HG03280 (cell line): ENCODE measurements around the gene LYSMD2.
"Not testable (repeated sequence)": the region's sequence is repeated elsewhere in the genome, so short reads cannot be mapped to it uniquely, and the experiment has no call there.

Experiments
- ATAC-seq: cut with Tn5 transposase; IDR thresholded peaks from one replicate; pipeline ENCODE4 v1.9.1; 2021; ENCODE audit warnings: mild to moderate bottlenecking, moderate library complexity; ENCODE audit not compliant: unreplicated experiment

Gene LYSMD2

DNA sequence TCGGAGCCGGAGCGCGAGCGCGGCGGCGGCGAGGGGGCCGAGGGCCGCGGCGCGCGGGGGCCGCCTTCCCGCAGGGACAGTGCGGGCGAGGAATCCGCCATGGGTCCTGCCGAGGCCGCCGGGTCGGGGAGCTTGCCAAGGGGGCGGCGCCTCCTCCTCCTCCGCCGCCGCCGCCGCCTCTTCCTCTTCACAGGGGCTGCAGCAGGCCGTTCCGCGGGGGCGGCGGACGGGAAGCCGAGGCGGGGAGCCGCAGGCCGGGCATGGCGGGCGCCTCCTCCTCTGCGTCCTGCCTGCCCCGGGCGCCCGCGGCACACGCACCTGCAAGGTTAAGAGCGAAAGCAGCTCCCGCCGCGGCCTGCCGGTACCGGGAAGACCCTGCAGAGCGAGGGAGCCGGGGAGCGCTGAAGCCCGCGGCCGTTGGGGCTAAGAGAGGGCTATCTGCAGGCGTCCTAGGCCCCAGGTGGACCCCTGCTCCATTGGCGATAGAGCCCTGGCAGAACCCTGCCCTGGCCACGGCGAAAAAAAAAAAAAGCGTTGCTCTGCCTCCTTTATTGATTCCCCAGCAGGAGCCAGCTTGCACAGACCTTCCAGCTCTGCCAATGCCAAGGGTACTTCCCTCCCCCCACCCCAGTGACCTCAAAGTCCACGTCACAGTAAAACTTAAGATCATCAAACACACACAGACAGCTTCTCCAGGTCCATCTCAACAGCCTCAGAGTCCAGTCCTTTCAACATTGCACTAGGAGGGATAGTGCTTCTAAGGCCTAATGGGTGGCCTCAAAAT is at the start of gene LYSMD2:
TSS of gene LYSMD2 (minus strand) at position 134 of the 784 bp plus-strand sequence. CDS start at position 101, 33 bp downstream.
- ATAC-seq = peak; percentile 53

- ATAC-seq = not testable (repeated sequence)
These were observed 49.7 kb upstream of the LYSMD2 start for GRCh38 chr15:51787130-51787529.

DNA sequence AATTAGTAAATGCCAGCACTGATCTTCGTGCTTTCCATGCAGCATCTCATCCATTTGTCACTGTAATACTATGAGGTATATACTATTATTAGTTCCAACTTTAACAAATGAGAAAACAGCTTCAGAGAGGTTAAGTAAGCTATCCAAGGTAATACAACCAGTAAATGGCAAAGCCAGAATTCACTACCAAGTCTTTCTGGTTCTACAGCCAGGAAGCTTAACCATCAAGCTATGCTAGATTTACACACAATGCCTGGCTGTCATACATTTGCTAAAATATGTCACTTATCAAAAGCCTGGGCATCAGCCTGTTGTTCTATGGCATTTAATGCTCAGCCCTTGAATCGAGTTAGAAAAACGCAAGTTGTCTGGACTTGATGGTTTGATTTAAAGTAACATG is 46.5 kb upstream of the LYSMD2 start:
- ATAC-seq = no peak

GRCh38 chr15:51782357-51782896 is 45.0 kb upstream of the LYSMD2 start:
- ATAC-seq = no peak

GRCh38 chr15:51781506-51781905 is 44.1 kb upstream of the LYSMD2 start:
- ATAC-seq = no peak

DNA sequence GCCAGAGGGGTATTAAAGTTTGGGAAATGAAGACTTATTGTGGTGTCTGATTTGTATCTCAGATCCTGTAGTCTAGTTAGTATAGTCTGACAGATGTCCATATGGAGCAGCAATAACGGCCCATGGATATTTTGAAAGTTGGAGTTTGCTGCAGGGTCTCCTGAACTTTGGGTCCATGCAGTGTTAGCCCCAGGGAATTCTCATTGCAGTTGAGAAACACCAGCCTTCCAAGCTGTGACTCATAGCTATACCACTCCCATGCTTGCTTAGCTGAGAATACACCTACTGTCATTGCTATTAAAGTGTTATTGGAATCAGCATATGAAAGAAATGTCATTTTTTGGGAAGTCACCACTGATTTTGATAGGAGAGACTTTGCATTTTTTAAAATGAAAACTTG is 43.2 kb upstream of the LYSMD2 start:
- no peak for ATAC-seq

DNA sequence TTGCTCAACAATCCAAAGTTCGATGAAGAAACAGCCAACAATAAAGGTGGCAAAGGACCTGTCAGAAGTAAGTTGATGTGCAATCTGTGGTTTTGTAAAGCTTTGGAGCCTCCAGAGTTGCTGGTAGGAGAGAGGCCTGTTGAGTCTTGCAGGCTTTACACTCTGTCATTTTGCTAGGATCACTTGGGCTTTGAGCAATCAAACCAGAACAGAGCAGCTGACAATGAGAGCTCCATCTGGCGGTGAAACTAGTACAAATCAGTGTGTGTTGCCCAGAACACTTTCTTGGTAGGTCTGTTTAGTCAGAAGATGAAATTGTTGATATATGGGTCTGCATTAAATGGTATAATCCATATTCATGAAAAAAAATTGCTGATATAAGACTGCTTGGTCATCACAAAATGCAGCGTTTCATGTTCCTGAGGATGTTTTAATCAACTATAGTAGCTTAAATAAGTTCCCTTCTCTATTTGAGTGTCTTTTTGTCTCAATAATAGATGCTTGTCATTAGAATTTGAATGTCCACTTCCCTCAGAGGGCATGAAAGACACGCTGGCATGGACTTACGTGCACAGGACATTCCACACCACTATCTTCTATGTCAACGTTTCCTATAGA is 39.6 kb upstream of the LYSMD2 start:
- no peak for ATAC-seq

DNA sequence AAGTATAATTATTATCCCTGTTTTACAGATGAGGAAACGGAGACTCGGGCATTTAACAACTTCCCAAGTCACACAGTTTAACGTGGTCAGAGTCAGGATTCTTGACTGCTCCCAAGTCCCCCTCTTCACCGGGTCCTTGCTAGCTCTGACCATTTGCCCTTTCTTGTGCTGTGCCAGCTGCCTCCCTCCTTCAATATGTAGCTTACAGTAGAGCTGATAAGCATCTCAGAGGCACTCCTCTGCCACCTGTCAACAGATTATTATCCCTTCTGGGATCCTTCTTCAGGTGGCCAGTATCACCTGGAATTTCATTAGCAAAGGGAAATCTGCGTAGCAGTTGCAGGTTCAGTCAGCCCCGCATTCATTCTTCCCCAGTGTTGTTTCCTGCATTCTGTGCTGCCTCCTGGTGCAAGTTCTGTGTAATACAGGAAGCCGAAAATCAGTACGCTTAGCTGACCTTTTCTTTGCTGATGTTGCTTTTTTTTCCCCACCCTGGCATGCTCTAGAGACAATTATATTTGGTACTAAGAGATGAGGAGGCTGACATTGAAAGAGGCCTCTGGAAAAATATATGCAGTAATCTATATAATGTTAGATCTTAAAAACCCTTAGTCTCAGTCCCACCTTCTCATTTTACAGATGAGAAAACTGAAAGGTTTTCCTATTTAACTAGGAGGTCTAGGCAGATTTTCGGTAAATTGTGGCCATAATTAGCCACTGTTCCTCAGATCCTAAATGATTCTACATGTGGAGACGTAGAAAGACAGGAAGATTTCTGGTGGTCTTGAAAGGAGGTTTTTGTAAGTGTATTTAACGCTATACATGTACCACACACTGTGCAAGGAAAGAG is 38.7 kb upstream of the LYSMD2 start:
- ATAC-seq = peak; percentile 66

GRCh38 chr15:51774916-51775315 is 37.5 kb upstream of the LYSMD2 start:
- ATAC-seq = no peak

DNA sequence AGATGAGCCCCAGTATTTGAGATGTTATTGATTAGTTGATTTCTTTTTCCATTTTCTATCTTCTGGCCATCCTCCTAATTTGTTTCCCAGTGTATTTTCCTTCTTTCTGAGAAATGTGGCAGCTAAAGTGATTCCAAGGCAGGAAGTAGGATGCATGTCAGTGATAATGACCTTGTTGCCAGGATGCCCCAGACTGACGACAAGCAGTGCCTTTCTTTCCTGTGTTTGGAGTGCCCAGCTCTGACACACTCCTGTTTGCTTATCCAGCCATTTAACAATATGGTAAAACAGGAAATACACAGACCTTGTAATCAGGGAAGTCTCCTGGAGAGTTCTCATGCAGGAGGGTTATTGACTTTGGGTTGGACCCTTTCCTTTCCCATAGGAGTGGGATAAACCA is 34.3 kb upstream of the LYSMD2 start:
- no peak for ATAC-seq

GRCh38 chr15:51770902-51771301 is 33.4 kb upstream of the LYSMD2 start:
- no peak for ATAC-seq

GRCh38 chr15:51768018-51768417 is 30.6 kb upstream of the LYSMD2 start:
- ATAC-seq = no peak

- ATAC-seq = no peak
These were observed 28.9 kb upstream of the LYSMD2 start for GRCh38 chr15:51766341-51766740.

GRCh38 chr15:51765751-51766150 is 28.3 kb upstream of the LYSMD2 start:
- ATAC-seq = no peak

- ATAC-seq = no peak
These were observed 23.4 kb upstream of the LYSMD2 start for GRCh38 chr15:51760805-51761204.

- ATAC-seq = no peak
These were observed 22.2 kb upstream of the LYSMD2 start for GRCh38 chr15:51759557-51760070.

DNA sequence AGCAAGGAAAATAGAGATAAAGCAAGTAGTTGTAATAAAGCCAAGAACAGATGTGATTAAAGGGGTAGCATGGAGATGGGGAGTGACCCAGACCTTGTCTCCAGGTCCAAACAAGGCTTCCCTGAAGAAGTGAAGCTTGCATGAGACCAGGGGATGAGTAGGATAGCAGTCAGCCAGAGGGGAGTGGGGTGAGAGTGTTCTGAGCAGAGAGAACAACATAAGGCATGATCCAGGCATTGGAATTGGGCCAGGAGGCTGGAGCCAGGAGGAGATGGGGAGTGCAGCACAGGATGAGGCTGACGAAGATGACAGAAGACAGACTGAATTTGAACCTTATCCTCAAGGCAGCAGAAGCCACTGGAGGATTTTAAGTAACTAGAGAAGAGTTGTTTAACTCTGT is 21.2 kb upstream of the LYSMD2 start:
- no peak for ATAC-seq

- no peak for ATAC-seq
These were observed 20.0 kb upstream of the LYSMD2 start for GRCh38 chr15:51757450-51757849.

DNA sequence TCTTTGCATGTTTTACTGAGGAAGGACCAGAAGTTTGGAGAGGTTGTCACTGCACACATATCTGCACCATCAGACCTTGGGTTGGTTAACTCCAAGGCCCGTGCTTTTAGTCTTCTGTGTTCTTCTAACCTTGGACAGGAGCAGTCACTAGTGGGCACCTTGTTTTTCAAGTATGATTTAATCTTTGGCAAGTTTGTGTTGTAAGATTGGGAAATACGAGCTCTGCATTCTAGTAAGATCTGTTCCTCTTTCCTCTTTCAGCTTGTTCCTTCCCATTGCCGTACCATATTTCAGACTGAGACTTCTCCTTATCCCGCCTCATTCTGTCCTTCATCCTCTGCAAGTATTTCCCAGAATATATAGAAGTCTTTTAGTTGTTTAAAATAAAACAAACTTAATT is 19.0 kb upstream of the LYSMD2 start:
- no peak for ATAC-seq

GRCh38 chr15:51755790-51756189 is 18.3 kb upstream of the LYSMD2 start:
- ATAC-seq = no peak

- ATAC-seq = no peak
These were observed 16.8 kb upstream of the LYSMD2 start for GRCh38 chr15:51754267-51754666.
